HG03354 (cell line): ENCODE data around the gene WFS1.

ENCODE experiments used
- ATAC-seq: cut with Tn5 transposase; IDR thresholded peaks from one replicate; pipeline ENCODE4 v1.9.1; 2021; ENCODE audit warnings: mild to moderate bottlenecking; ENCODE audit not compliant: unreplicated experiment, poor library complexity, severe bottlenecking

The WFS1 gene

DNA sequence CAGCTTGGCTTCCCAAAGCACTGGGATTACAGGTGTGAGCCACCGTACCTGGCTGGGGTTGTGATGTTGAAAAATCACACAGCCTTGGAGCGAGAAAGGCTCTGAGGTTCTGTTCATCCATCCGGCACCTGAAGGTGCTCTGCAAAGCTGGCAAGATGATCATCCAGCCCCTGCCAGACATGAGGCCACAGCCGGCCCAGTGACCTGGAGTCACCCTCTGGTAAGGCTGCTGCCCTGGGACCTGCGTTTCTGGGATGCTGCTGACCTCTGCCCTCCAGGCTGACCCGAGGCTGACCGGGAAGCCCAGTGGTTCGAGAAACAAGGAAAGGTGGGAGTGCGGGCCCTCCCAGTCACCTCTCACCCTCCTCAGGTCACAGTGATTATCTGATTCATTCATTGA lies 13.5 kb upstream of the WFS1 start:
- no peak for ATAC-seq

DNA sequence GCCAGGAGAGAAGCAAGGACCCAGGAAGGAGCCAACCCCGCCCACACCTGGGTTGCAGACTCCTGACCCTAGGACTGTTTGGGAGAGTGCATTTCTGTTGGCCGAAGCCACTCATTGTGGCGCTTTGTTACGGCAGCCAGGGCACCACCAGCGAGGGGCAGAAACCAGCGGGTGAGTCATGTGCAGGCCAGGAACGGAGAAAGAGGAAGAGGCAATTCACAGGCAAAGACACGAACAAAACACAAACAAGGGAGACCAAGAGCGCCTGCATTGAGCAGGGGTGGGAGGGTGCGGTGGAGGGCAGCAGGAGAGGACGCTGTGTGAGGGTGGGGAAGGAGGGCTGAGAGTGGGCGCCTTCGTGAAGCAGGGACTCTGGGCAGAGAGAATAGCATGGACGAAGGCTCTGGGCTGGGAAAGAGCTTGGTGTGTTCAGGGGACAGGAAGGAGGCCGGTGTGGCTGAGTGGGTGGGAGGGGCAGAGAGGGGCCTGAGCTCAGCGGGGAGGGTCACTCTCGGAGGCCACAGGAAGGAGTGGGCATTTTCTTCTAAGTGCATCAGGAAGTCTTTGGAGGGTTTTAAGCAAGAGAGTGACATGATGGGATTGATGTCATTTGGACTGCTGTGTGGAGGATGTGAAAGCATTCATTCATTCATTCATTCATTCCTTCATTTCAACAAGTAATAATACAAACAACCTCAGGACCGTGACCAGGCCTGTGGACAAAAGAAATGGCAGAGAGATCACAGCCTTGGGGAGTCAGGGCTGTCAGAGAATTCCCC lies 12.2 kb upstream of the WFS1 start:
- no peak for ATAC-seq

DNA sequence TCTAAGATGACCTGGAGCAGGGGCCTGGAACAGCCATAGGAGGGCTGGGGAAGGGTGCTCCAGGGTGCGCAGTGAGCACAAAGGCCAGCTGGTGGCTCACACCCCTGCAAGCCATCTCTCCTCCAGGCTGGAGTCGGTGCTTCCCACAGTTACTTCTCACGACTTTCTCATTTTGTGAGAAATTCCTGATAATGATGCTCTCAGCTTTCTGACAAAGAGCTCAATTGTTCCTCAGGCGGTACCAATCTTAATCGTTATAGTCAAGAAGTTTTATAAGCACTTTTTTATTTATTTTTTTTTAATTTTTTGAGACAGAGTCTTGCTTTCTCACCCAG lies 11.7 kb upstream of the WFS1 start:
- no peak for ATAC-seq

DNA sequence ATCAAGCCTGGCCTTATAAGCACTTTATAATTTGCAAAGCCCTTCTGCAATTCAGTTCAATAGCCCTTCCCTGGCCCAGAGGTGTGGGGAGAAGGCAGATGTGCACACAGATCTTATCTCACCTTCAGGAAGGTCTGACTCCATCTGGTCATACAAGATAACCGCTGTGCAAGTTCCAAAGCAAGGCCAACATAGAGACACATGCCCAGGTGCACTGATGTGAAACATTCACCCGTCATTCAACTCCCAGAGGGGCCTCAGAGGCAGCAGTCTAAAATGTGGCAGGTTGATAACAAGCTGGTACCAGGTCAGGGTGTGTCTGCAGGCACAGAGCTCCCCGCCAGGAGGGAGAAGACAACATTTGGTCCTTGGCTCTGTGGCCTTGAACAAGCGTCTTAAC lies 10.9 kb upstream of the WFS1 start:
- ATAC-seq, result peak; percentile 55

DNA sequence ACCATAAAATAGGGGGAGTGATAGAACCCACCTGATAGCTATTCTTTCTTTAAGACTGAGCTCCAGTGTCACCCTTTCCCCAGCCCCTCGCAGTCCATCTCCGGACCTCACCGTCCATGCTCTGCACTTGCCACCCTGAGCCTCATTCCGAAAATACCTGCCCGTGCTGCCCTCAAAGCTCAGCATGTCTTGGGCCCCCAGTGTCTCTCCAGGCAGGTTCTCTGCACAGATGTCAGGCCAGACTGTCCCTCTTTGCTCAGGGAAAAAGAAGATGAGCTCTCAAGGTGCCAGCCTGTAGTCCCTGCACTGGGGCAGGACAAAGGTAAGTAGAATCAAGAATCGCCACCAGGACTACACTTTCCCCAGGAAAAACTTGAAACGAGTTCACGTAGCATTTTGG lies 9.8 kb upstream of the WFS1 start:
- no peak for ATAC-seq

DNA sequence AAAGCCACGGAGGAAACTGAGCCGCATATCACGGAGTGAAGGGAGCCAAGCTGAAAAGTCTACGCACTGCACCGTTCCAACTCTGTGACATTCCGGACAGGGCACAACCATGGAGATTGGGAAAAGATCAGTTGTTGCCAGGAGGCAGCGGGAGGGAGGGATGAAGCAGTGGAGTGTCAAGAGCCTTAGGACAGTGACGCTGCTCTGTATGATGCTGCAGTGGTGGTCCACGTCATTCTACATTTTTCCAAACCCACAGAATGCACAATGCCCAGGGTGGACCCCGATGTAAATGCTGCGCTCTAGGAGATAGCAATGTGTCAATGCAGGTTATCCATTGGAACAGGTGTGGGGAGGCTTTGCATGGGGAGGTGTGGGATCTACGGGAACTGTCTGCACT lies 7.5 kb upstream of the WFS1 start:
- no peak for ATAC-seq

DNA sequence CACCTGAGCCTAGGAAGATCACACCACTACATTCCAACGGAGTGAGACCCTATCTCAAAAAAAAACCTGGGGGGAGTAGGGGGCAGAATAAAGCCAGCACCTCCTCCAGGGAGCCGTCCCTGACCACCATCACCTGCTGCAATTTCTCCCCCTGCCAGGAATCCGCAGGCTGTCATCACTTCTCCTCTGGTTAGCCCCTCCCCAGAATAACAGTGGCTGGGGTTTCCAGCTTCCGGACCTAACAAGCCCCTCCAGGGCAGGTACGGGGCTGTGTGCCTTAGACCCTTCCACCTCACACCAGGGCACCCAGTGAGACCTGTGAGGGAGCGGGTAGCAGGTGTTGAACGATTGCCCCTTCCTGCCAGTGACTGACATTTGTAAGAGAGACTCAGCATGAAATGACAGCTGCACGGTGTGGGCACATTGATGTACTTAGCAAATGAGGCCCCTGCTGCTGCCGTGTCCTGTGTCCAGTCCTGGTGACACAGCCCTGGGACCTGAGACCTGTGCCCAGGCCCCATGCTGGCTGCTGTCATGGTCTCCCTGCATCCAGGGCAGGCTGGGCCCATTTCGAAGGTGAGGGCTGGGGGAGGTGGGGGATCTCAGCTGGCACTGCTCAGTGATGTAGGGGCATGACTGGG lies 6.7 kb upstream of the WFS1 start:
- ATAC-seq, result no peak

DNA sequence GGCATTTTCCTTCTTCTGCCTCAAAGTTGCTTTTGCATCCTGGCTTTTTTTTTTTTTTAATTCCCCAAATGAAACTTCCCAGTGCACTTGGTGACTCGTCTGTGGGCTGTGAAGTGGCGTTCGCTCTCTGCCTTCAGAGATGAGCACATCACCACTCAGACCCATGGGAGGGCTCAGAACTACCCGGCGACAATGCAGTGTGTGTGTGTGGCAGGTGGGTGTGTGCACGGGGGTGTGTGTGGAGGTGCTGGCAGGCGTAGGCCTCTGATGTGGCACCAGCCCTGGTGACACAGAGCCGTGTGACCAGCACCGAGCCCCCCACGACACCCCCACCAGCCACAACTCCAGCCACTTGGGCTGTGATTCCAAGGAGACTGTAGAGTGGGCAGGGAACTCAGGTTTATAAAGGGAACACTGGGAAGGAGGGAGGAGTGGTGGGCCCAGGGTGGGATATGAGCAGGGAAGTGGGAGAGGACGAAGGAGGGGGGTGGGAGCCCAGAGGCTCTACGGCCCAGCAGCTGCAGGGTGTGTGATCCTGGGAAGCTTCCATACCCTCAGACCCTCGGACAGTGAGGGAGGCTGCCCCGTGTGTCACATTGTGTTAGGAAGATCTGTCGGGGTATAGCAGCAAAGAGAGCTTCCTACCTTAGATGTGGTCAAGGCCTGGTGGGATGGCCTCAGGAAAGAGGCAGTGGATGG lies 6.0 kb upstream of the WFS1 start:
- no peak for ATAC-seq

DNA sequence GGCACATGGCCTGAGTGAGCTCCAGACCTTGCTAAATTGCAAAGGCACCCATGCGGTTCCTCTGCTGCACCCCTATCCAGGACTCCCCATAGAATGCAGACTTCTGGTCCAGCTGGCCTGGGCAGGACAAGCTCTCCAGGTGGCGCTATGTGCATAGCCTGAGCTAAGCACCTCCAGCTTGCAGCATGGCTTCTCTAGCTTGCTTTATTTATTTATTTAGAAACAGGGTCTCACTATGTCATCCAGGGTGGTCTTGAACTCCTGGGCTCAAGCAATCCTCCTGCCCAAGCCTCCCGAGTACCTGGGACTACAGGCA lies 5.5 kb upstream of the WFS1 start:
- no peak for ATAC-seq

DNA sequence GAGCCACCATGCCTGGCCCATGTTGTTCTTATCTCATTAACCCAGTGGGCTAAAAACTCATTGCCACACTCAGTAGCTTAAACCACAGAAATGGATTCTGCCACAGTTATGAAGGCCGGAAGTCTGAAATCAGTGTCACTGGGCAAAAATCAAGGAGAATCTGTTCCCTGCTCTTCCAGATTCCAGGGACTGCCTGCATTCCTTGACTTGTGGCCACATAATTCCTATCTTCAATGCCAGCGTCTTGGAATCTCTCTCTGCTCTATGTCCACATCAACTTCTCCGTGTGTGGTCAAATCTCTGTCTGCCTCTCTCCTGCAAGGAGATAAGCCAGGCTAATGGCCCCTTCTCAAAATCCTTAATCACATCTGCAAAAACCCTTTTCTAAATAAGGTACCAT lies 4.1 kb upstream of the WFS1 start:
- no peak for ATAC-seq

DNA sequence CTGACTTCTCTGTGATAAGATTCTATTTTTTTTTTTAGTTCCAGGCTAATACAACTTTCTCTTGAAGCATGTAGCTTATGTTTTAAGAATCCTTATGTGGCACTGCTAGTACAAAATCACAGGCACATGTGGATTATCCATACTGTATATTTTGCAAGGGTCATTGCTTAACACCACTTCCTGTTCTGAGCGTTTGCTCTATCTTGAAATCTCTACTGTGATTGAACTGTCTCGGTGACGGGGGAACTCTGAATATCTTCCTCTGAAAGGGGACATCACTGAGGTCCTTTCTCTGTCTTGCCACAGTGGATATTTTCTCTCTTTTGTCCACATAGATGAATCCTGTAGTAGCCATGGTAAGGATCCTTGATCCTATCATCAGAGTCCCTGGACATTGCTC lies 2.1 kb upstream of the WFS1 start:
- no peak for ATAC-seq

DNA sequence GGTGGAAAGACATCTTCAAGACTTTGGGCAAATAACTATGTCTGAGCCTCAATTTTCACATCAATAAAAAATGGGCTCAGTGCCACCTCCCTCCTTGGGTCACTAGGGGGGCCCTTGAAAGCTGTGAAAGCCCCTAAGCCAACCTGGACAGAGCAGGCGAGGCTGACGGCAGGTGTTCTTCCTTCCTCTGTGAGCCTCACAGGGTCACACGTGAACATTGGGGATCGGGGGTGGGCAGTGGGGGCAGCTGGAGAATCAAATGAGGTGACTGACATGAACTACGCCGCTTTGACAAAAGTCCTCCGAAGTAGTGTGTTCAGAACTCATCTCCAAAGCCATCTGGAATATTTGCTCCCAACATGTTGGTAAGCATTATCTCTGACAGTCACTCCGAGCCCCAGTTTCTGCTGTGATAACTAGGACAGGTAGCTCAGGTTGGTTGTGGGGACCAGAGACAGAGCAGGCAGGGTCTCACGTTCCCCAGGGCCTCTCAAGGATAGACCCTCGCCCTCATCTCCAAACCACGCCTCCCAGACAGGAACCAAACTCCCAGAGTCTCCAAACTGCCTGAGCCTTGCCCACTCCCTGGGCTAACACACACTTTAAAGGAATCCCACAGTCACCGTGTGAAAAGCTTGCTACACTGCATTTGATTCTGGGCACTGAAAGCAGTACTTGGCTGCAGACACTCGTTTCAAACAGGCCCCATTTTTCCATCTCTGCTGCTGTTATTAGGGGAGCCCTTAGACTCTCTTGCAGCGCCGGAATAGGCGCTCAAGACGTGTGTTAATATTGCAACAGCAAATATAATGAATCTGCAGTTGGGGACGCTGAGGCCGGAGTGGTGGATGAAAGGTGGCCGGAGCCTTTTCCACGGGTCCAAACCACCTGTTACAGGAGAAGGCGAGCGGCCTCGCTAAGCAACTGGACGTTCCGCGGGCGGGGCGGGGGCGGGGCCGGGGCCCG lies 717 bp upstream of the WFS1 start:
- ATAC-seq, result peak; percentile 27

DNA sequence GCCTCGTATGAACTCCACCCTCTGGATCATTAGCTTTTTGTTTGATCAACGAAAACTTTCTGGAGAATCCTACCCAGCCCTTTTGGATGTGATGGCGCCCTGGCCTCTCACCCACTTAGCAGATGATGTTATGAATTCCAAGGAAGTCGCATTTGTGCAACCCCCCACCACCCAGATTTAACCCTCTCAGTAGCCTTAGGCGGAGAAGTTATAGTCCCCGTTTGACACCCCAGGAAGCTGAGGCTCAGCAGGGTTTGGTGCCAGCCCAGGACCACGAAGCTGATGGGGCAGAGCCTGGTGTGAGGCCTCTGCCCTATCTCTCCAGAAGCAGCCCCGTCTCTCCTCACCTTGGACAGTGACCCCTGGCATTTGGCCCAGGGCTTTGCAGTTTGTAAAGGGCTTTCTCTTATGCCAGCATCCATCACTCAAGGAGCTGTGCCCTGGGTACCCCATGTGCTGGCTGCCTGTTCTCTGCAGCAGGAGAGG lies 1.0 kb downstream of the WFS1 start:
- no peak for ATAC-seq

DNA sequence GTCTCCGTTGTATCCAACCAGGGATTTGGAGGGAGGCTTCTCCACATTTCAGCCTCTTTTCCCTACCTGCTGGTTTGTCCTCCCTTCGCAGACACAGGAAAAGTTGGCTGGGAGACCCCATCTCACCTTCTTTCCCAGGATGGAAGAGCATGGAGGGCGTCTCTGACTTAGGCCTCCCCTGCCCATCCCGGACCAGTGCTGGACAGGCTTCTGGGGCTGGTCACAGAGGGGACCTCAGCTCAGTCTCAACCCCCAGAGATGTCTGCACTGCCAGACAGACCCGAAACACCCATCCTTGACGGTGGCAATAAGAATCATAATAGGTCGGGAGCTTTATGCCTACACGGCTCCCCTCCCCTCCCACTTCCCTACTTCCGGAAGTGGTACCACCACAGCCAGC lies 1.6 kb downstream of the WFS1 start:
- ATAC-seq, result no peak

DNA sequence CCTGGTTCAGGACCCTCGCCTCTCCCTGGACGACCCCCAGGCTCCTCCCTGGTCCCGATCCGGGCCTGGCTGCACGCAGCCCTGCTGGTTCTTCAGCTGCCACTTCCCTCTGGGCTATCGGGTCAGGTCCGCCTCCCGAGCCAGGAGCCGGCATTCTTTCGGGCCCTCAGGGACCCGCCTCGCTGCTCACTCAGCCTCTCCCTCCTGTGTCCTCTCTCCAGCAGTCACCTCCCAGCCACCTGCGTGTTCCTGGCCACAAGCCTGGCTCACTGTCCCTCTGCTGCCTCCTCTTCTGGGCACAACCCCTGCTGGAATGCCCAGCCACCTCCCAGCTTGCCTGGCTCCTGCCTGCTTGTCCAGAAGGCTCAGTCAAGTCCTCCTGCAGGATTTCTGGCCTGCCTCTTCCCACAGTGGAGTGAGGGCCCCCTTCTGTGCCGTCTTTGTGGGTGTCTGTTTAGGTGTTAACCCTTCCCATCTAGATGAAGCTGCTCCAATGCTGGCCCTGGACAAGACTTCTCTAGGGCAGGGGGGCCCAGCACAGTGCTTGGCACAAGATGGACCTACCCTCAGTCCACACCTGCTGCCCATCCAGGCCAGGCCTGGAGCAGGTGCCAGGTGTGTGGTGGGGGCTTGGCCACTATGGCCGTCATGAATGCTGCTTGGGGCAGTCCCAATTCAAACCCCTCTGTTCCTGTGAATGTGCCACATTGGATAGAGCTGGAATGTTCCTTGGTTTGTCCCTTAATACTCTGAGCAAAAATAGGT lies 2.2 kb downstream of the WFS1 start:
- no peak for ATAC-seq

DNA sequence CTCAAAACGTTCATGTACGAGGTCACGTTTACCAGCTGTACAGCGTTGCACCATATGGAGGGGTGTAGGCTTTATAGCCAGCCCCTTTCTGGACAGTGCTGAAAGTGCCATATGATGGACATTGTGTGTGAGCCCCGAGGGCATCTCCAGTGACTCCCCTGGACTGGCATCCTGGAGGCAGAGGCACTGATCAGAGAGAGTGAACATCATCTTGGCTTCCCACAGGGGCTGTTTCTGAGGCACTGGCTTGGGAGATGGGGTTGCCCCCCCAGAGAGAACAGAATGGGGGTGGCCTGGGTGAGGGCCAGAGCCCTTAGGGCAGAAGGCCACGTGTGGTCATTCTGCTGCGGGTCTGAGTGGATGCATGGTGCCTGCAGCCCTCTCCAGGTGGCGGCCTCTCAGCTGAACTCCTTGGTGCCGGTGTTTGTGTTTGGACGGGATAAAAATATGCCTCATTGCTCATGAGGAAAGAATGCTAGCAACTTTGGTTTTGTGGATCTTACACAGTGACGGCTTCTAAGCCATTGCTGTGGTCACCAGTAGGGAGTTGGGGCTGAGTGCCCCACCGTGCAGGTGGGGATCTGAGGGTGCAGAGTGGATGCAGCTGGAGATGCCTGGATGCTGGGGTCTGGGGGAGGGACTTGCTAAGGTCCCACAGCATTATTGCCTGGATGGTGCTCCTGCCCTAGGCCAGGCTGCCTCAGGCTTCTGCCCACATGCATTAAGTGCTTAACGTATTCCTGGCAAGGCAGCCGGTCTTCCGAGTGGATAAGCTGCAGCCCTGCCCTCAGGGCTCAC lies 3.4 kb downstream of the WFS1 start:
- ATAC-seq, result no peak

DNA sequence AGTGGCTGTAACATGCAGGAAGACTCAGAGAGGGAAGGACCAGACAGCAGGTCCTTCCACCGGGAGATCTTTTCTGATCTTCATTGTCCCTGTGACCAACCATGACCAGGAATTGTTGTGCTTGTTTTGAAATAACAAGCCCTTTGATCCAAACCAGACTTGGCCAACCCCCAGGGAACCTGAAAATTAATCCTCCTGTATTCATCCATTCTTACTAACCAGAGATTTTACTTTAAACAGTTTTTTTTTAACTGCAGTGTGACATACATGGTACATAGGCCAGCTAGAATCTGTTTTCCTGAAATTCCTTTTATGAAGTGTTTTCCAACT lies 4.0 kb downstream of the WFS1 start:
- ATAC-seq, result no peak

DNA sequence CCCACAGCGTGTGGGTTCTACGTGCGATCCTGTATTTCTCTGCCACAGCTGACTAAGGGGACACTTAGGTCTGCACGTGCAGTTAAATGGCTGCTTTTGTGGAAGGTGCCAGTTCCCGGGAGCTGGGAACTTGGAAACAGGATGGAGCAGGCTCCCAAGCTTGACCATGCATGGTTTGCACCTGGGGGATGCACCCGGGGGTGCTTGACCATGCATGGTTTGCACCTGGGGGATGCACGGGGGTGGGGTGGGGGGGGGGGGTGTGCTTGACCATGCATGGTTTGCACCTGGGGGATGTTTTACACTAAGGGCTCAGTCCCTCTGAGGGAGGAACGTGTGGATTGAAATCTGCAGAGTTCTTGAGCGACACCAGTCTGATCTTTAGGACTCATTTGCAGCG lies 5.7 kb downstream of the WFS1 start:
- ATAC-seq, result no peak
